ENCODE measurements around the gene GATAD2A.
"Not testable (repeated sequence)": the region's sequence is repeated elsewhere in the genome, so short reads cannot be mapped to it uniquely, and the experiment has no call there.

GATAD2A gene

DNA sequence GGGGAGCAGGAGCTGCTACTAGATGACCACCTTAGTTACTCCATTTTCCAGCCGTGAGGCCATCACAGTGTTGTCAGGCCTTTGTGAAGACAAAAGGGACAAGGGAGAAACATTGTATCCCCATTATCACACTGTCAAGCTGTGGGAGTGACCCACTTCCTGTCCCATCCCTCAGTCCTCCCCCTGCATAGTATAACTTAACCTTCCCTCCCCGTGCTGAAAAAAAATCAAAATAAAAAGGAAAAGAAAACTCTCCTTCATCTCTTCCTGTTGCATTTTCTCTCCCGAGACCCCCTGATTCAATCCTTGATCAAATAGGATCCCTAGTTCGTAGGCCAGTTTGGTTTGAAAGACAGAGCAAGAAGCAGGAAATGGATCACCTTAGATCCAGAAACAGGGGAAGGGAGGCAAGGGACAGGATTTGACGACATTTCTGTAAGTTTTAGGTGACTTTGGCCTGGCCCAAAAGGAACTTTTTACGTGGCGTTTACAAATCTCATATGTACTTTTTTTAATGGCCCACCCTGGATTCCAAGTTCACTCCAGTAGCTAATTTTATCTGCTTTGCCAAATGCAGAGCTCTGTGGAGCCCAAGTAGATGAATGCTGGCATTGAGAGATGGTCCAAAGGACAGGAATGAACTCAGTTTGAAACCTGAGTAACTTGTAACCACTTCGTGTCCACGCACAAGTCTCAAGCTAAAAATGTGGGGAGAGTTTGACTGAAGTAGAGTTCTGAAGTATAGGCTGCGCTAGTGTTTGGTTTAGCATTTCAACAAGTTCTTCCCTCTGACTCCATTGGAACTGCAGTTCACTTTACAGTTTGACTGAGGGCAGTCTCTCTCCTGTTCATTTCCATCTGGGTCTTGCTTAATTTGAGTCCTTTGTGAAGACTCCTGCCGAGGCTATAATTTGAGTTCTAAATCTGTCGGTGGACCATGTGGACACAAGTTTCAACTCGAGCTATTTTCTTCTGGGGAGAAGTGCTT lies 16.6 kb upstream of the GATAD2A start:
- no peak for DNase-seq

DNA sequence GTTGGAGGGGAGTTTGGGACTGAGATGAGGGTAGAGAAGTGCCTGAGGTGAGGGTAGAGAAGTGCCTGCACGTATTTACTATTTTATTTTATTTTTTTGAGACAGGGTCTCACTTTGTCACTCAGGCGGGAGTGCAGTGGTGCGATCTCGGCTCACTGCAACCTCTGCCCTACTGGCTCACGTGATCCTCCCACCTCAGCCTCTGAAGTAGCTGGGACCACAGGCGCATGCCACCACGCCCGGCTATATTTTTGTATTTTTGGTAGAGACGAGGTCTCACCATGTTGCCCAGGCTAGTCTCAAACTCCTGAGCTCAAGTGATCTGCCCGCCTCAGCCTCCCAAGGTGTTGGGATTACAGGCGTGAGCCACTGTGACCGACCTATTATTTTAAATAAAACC lies 15.8 kb upstream of the GATAD2A start:
- DNase-seq, result not testable (repeated sequence)

DNA sequence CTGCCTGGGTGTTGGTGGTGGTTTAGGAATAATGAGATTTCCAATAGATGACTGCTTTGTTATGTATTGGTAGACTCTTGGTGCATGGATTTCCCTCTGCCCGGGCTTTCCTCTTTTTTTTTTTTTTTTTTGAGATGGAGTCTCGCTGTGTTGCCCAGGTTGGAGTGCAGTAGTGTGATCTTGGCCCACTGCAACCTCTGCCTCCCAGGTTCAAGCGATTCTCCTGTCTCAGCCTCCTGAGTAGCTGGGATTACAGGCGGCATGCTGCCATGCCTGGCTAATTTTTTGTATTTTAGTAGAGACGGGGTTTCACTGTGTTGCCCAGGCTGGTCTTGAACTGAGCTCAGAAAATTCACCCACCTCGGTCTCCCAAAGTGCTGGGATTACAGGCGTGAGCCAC lies 11.1 kb upstream of the GATAD2A start:
- not testable (repeated sequence) for DNase-seq

DNA sequence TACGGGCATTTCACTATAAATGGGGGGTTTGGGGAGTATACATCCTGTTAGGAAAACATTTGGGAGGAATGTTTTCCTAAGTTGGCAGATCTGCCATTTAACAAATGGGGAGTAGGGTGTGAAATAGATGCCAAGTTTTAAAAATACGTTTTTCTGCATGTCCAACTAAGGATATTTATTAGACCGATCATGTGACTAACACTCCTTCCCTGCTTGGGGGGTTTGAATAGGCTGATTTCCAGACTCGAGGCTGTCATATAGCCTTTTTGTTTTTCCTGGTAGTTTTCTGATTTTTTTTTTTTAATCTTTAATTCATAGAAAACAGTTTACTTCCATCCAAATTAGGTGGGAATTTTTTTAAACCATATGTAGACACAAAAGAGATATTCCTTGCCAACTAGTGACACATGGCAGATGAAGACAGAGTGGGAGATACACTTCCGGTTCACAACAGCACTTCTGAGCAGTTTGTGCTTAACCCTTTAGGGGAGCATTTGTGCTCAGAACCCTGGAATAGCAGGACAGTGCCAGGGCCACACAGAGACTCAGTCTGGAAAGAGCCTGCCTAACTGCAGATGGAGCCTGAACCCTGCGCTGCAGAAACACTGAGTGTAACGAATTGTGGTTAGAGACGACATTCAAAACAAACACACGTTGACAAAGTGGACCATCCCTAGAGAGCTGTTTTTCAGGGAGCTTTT lies 5.6 kb upstream of the GATAD2A start:
- DNase-seq, result no peak

DNA sequence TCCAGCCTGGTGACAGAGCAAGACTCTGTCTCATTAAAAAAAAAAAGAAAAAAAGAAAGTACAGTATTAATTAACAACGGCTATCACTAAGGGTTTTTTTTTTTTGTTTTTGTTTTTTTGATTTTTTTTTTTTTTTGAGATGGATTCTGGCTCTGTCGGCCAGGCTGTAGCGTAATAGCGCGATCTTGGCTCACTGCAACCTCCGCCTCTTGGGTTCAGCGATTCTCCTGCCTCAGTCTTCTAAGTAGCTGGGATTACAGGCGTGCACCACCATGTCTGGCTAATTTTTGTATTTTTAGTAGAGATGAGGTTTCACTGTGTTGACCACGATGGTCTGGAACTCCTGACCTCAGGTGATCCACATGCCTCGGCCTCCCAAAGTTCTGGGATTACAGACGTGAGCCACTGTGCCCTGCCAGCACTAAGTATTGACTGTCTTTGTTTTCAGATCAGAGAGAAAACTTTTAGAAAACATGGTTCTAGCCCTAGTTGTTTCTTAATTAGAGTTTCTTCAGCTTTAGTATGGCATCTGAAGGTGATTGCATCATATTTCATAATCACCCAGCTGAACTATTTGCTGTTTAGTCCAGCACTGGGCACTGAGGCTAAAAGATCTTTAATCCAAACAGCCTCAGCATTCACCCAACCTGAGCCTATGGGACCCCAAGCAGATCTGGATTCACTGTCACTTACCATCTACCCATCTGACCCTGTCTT lies 2.7 kb upstream of the GATAD2A start:
- no peak for DNase-seq

DNA sequence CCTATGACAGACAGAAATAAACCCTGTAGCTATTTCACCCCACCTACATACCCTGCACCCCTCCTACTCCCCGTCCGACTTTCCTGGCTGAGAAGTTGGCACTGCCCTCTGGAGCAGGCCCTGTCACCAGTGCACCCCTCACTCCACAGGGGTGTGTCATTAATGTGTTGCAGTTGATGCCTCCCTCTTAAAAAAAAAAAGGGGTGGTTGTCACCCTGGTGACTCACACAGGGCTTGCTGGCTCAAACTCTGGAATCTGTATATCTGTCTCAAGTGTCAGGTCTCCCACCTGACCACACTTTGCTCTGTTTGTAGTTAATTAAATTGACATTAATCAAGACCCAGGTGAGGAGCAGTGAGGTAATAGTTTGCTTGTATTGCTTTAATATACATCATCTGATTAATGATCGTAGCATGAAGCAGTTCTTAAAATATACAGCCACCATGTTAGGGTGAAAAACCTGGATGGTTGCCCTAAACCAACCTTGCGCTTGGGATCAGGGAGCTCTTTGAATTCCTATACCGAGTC lies 2.0 kb upstream of the GATAD2A start:
- DNase-seq, result no peak

DNA sequence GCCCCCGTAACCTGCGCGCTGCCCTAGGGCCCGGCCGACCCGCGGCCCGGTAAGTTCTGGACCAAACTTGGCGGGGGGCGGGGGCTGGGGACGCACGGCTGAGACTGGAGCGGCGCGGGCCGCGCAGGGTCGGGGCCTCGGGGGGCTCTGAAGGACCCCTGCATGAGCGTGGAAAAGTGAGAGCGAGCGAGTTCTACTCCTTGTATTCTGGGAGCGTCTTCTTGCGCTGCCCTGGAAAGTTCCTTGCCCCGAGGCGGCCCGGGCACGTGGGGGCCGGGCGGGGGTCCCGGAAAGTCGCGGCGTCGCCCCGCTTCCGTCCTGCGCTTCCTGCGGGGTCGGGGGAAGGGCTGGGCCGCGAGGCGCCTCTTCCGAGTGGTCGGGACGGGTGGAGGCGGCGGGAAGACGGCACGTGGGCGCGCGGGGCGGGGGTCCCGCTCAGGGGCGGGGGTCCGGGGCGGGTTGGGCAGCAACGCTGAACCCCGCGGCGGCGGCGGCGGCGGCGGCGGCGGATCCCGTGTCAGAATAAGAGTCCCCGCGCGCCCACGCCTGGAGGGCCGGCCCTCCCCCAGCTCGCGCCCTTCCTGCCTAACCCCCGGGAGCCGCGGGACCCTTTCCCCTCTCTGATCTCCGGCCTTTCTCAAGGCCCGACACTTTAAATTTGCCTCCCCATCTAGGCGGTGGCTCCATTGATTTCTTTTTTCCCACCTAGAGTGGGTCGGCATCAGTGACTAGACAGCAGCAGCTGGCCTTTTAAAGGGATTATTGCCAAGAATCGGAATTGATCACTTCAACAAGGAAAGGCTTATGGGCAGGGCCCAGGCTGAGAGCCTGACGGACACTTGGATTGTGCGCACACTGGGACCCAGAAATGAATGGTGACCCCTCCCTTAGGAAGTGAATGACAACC lies 749 bp downstream of the GATAD2A start:
- peak; percentile 82 for DNase-seq

DNA sequence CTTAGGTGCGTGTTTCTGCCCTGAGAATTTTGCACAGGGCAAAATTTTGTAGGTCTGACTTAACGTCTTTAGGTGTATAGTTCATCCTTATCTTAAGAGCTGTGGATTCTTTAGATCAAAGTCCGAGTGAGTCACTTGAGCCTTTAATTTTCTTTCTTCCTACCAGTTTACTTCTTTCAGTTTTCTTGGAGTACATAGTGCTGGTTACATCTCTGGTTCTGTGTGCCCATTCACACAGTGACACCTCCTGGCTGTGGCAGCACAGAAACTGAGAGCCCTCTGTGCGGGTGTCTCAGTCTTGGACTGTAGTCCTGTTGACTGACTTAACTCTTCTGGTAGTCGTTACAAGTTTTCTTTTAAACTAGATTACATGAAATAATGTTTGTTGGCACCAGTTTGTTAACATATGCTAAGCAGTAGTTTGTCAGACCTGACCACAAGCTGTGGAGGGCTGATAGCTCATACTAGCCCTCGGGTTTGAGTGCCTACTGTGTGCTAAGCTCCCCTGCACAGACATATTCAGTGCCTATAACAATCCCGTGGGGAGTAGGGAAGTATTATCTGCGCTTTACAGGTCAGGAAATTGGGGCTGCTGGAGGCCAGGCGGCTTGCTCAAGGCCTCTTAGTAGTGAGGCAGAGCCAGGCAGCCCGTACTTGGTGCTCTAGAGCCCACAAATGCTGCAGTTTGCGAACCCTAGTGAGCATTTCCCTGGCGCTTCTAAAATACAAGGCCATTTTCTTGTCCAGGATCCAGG lies 1.6 kb downstream of the GATAD2A start:
- peak; percentile 73 for DNase-seq

DNA sequence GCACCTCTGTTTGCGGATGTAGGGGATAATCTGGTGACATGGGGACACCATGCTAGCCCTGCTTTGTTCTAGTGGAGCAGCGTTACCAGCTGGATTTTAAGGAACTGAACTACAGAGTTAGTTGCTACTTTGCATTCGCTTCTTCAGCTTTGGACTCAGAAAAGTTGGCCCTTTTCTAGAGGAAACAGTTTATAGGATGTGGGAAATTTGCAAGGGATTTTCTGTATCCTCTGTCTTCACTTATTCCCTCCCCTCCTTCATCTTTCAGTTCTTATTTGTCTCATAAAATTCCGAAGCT lies 2.1 kb downstream of the GATAD2A start:
- DNase-seq, result no peak

DNA sequence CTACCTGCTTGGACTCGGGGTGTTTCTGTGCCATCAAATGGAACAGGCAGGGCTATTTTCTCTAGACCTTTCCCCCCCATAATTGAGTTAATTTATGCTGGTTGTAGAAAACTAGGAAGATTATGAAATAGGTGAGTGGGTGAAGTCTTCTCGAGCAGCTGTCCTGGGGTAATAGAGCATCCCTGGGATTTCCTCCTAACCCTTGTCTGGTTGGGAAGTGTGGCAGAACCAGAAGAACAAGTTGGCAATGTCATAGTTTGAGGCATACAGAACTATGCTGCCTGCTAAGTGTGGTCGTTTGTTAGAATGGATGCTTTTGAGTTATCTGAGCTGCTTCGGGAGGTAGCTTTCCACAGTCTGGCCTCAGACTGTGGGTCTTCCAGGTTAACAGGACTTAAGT lies 3.7 kb downstream of the GATAD2A start:
- no peak for DNase-seq

DNA sequence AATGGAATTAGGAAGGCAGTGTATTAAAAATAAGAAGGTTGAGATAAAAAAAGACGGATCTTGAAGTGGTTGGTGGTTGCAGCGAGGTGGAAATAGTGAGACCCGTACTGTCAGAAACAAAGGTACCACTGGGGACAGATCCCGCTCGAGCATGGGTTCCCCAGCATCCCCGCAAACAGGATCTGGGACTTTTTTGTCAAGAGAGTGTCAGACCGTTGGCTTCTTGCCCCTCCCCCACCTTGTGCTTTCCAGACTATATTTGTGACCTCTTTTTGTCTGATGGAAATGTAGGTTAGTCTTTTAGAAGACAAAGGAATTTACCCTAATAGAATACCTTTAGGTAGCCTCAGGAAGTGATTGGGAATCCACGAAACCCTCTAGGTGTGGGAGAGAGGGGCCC lies 4.2 kb downstream of the GATAD2A start:
- no peak for DNase-seq

DNA sequence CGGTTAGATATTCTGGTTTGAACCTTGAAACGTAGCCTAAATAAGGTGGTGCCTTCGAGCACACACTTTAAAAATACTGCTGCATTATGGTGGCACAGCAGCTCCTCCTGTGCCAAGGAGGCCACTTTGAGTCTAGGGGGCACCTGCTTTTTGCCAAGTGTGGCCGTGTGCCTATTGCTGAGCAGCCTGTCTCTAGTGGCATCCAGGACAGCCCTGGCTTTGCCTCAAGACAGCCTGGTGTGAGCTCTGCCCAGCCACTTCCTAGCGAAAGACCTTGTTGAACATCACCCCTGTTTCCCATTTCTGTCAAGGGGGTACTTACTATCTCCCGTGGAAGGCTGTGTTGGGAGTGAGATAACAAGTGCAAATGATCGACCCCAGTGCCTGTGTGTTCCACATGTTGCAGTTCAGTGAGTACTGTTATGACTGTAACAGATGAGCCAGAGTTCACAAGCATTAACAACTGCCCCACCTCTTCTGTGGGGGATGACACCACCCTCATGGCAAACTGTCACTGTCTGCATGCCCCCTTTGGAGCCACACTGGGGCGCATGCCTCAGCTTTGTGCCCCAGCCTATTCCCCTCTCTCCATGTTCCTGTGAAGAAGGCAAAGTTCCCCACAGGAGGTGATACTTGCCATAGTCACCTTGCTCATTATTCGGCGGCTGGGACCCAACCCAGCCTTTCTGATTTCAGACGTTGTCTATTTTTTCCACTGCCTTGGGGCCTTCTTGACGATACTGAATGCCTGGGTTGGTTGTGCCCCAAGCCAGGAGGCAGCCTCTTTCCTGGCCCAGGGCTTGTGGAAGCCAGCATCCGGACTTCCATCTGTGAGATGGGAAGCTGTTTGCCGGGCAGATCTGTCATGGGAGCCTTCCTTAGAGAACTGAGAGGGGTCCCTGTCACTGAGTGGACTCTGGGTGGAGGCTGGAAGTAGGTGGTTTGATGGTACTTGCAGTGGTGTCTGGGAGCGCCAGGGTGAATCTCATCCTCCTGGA lies 5.4 kb downstream of the GATAD2A start:
- DNase-seq, result peak; percentile 70

DNA sequence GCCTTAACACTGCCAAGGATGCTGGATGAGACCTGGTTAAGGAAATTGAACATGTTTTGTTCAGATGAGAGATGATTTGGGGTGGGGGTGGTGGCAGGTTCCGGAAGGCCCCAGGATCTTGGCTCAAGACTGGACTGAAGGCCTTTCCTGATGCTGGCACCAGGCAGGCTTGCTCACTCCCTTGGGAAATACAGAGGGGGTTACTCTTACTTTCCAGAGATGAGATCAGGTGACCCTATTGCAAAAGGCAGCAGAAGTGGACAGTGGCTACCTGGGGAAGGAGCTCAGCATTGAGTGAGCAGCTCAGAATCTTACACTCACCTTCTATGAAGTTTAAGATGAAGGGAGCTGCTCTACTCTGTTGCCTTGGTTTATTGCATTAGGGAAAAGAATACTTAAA lies 10.8 kb downstream of the GATAD2A start:
- DNase-seq, result no peak

DNA sequence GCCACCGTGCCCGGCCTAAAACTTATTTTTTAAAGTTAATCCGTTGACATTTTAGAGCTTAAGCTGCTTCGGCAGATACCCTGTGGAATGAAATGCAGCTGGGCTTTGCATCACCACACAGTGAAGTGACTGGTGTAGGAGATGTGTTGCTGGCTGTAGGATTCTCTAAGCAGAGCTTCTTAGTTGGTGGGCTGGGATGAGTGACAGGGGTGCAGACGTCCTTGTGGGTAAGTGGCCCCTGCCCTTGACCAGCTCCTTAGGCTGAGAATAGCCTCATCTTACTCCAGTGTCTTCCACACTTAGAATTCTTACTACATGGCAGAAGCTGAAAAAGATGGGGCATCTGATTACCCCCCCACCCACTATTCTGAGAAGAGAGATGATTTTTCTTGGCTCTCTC lies 11.6 kb downstream of the GATAD2A start:
- no peak for DNase-seq

DNA sequence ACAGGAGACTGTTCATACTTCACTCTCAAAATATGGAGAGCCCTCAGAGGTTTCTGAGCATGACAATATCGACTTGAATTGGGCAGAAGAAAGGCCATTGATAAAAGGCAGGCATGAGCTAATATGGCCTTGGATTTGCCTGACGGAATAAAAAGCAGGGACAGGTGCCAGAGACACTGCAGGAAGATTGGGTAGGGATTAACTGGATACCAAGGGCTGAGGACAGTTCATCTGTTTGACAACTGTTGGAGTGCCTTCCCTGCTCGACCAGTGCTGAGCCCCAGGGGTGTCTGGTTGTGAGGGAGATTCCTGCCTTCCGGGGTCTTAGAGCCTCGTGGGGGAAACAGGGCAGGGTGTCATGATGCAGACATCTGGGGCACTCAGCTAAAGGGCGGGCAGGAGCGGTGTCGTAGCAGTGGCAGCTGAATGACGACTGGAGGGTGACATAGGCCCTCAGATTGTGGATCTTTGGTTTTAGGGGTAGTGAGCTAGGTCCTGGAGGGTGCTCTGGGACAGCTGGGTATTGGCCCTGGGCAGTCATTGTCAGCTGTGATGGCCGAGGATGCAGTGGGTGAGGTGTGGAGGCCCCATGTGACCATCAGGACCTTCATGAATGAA lies 12.3 kb downstream of the GATAD2A start:
- DNase-seq, result no peak

DNA sequence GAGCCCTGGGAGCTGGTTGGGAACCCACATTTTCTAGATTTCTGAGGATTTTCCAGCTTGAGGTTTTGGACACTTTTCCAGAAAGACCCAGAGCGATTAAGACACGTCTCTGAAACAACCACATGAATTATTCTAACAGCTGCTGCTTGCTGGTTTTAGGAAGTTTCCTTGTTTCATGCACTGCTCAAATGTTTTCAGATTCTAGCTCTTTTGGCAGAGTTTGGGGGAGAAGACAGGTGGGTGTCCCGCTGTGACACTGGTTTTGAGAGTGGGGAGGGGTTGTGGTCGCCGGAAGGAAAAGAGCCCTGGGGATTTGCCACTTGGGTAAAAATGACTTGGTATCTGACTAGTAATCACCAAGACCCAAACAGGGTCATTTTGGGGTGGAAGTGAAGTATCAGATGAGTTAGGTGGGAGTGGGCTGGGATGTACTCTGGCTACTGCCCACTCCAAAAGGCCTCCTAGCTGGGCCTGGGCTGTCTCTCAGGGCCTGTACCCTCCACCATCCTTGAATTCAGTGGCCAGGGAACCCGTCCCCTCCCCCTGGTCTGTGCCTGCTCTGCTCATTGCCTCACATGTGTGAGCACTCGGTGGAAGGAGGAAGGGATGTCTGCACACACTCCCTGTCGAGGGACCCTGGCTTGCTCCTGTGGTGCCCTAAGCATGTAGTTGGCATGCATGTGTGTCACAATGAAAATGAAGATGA lies 13.2 kb downstream of the GATAD2A start:
- no peak for DNase-seq

DNA sequence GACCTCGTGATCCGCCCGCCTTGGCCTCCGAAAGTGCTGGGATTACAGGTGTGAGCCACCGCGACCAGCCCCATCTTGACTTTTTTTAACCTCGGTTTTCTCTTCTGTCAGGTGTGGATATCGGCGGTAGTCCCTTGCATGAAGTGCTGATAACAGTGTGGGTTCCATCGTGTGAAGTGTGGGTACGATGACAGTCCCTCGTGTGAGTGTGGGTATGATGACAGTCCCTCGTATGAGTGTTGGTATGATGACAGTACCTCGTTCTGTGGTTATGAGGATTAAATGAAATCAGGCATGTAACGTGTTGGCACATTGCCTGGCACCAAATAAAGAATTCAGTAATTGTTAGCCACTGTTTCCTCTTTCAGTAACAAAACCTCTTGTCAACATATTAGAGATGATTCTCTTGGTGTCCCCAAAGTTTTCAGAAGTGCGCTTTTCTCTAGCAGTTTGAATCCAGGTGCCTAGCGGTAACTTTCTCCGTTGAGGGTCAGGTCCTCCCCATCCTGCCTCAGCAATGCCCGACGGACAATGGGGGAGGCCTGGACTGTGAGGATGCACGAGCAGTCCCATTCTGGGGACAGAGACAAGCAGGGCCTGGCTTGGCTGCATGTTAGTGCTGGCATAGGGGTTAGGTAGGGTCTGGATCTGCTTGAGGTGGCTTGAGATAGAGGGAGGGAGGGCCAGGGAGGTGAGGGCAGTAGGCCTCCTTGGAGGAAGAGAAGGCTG lies 15.3 kb downstream of the GATAD2A start:
- DNase-seq, result no peak

DNA sequence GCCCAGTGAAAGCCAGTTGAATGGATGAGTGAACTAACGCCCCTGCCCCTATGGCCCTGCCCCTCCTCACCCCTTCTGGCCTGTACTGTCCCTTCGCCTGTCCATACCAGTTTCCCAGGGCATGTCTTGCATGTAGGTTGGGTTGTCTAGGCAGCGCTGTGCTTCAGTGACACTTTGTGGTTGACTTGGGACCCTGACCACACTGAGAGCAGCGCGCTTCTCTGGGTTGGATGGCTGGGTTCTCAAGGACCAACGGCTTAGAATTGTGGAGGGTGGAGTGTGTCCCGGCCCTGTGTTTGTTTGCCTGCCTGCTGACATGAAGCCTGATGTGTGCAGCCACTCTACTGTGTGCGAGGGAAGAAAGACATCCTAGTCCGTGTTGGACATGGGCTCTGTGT lies 15.8 kb downstream of the GATAD2A start:
- no peak for DNase-seq
